Lower leg skin (tissue), 4 donors: ENCODE measurements around the gene GGCT. TPM values are rescaled to one million over a fixed set of nuclear protein-coding genes. Genes with fewer than 3 reads are reported as not detected.

Experiments
- DNase-seq, 2 donors: peaks; one replicate each; pipeline ENCODE4 v3.0.0-alpha.2; 2019; ENCODE audit warnings: low spot score in 2 of 2
- H3K4me3 ChIP-seq: fragments of 200-600 bp; sonication (generic); 2 replicates; pipeline ENCODE4 v1.5.1; 2017; ENCODE audit warnings: mild to moderate bottlenecking, low read depth; ENCODE audit not compliant: poor library complexity, severe bottlenecking
- CTCF ChIP-seq, 3 donors: fragments of 450-650 bp; IDR thresholded peaks; one replicate each; pipeline ENCODE4 v1.5.1; 2016; ENCODE audit warnings: antibody characterized with exemption in 3 of 3, mild to moderate bottlenecking in 3 of 3, moderate library complexity in 2 of 3
- POLR2A ChIP-seq, 2 donors: fragments of 450-650 bp; IDR thresholded peaks; one replicate each; pipeline ENCODE4 v1.6.1; 2016 to 2017; ENCODE audit warnings: antibody characterized with exemption in 2 of 2, mild to moderate bottlenecking in 1 of 2, moderate library complexity in 1 of 2
- WGBS, 2 donors: methylation state at CpG; one replicate each; pipeline ENCODE4 v1.1.5; 2018; 5-methylcytosine and 5-hydroxymethylcytosine counted together
- intact Hi-C: fragments of 100-400 bp; cut with DNase I; formaldehyde crosslinking; loops from one replicate; pipeline ENCODE4 v1.15.0; 2023; ENCODE audit warnings: low total_unique reads
- total RNA-seq, 4 donors: library from RNA; depleted of rRNA; stranded (reverse); fragments of >200 nt; gene quantifications; one replicate each; pipeline ENCODE4 v1.1.0, GENCODE V29; 2016

GGCT gene
- total RNA-seq, 4 donors from 2014 or later, result 40.0 to 66.2 (median 60.8) TPM

GRCh38 chr7:30479202-30480120 lies 25.2 kb downstream of the GGCT start:
- H3K4me3 ChIP-seq, result no peak overlapping the region
- 80 to 81% methylated on average over 14 of the region's 14 CpGs for WGBS, 2 donors
- no peak for TF ChIP-seq CTCF (IDR thresholded peaks at IDR 0.05)
- TF ChIP-seq POLR2A (IDR thresholded peaks at IDR 0.05), result no peak
- DNase-seq, result no peak
- intact Hi-C loops, result no loop called here

GRCh38 chr7:30478349-30479201 lies 26.1 kb downstream of the GGCT start, which contains the start of gene NOD1:
Gene NOD1, minus strand, starts transcription at chr7:30478784. Its CDS starts 21,863 bp downstream, at chr7:30456921.
- peak within 1 kb of the TSS; percentile 52 for H3K4me3 ChIP-seq
- TF ChIP-seq CTCF (IDR thresholded peaks at IDR 0.05) (no peak), POLR2A (IDR thresholded peaks at IDR 0.05) (no peak)
- intact Hi-C loops, result no loop called here
- peak in 1 of 2 donors; percentile 95 for DNase-seq
- WGBS, 2 donors, result 0 to 1% methylated on average over 50 to 56 of the region's 77 CpGs

GRCh38 chr7:30476459-30477145 lies 28.0 kb downstream of the GGCT start:
- intact Hi-C loops, result no loop called here
- WGBS, 2 donors, result 72 to 75% methylated on average over 10 of the region's 10 CpGs
- no peak for DNase-seq
- no peak overlapping the region for H3K4me3 ChIP-seq
- TF ChIP-seq POLR2A (IDR thresholded peaks at IDR 0.05), result no peak
- no peak for TF ChIP-seq CTCF (IDR thresholded peaks at IDR 0.05)

GRCh38 chr7:30475580-30475979 lies 29.0 kb downstream of the GGCT start:
- DNase-seq, result no peak
- TF ChIP-seq CTCF (IDR thresholded peaks at IDR 0.05) (no peak), POLR2A (IDR thresholded peaks at IDR 0.05) (no peak)
- H3K4me3 ChIP-seq, result no peak overlapping the region
- intact Hi-C loops, result no loop called here
- 66 to 72% methylated on average over 6 of the region's 6 CpGs for WGBS, 2 donors

- H3K4me3 ChIP-seq, result no peak overlapping the region
- 47 to 49% methylated on average over 2 of the region's 2 CpGs for WGBS, 2 donors
- DNase-seq, result peak in 1 of 2 donors; percentile 26
- intact Hi-C loops, result no loop called here
- TF ChIP-seq POLR2A (IDR thresholded peaks at IDR 0.05) (no peak), CTCF (IDR thresholded peaks at IDR 0.05) (no peak)
Measured at GRCh38 chr7:30474893-30475292, 29.7 kb downstream of the GGCT start.
